NCI-H1105 treated with DMSO at 0.1 percent for 48 hours (cell line): ENCODE results near the gene NKAIN2.
A peak's percentile ranks its signal among the peaks of the same experiment; 100 is the strongest.

Experiments used
- DNase-seq: peaks from one replicate; lab custom pipeline; 2025; lab: John Stamatoyannopoulos, UW

NKAIN2 gene

DNA sequence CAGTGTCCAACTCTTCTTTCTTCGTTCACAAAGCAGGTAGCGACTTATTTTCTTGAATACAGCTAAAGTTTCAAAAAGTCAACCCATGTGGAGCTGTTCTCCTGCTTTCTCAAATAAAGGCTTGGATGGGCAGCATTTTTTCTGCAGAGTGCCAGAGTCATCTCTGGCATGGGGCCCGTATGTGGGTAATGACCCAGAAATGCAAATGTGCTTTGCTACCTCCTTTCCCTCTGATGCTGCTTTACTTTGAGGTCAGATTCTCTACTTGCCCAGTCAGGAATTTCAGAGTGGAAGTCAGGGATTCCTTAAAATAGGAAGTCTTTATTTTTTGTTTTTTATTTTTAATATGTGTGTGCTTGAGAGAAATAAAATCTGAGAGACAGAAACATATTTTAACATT, 4.9 kb downstream of the NKAIN2 start:
- peak; percentile 92 for DNase-seq

DNA sequence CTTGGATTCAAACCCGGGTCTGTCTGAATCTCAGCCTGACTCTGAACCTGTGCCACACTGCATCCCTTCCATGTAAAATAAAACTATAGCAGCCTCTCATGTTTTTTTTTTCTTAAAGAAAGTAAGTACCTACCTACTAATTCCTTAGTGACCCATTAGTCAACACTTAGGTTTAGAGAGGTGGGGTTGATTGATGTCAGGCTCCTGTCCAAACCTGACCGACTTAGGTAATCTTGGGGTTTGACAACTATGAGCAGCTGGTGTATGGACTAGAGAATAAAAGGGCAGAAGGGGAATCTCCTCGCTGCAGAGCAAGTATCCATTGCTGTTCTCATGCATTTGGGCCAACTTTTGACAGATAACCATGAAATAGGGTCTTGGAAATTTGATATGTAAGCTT, 6.5 kb downstream of the NKAIN2 start:
- DNase-seq: peak; percentile 67

DNA sequence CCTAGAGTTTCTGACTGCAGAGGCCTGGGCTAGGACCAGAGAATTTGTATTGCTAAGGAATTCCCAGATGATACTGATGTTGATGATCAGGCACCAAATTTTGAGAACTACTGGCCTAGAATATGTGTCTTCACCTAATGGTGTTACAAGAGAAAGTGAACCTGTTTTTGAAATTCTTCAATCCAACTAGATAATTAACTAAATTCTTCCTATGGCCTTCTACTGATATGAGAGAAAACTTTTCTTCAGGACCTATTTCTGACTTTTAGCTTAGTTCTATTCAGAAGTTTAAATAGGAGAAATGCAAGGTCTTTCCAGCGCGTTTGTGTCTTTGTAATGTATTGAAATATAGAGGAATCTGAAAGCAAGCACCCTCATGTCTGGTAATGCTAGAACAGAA, 7.3 kb downstream of the NKAIN2 start:
- no peak for DNase-seq

DNA sequence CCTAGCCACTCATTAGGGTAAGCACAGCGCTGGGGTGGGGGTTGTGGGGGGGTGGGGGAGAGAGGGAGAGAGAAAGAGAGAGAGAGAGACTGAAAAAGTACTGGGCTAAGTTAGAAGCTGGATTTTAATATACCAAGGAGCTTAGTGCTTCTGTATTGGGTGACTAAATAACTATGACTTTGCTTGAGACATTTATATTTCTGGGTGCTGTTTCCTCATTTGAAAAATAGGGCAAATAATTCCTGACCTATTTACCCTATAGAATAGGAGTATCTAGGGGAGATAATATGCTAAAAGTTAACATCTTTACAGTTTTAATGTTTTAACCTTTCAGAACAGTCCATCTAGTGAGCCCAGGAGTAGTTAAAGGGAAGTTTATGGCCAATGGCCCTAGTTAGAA, 7.7 kb downstream of the NKAIN2 start:
- peak; percentile 28 for DNase-seq

DNA sequence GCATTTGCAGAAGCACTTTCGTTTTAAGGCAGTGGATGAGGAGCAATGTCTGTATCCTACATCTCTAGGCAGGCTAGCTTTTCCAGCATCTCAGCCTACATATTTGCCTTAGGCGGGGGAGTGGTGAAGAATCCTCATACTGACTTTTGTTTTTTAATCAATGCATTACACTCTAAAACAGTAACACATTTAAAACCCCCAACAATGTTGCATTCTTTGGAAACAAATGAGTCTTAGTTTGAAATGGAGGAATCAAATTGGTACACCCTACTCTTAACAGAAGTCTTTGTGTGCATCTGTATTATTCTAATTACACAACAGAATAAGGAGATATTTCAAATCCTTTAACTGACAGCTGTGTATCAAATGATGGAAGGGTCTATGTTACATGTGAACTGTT, 9.0 kb downstream of the NKAIN2 start:
- DNase-seq: no peak

DNA sequence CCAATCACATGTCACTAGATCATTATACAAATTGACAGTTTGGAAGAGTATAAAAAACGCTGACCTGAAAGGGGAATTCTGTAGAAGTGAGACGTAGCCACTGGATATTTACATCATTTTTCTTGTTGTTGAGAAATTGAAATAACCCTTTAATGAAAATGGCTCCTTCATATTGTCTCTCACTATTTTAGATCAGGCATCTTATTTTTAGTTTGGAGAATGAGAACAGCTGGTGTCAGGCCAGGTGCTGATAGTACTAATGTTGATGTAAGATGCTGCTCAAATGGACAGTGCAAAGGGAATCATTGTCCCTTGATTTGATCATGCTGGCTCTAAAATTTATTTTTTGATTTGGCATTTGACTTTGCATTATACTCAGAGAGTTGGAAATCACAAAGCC, 17.4 kb downstream of the NKAIN2 start:
- DNase-seq: no peak

DNA sequence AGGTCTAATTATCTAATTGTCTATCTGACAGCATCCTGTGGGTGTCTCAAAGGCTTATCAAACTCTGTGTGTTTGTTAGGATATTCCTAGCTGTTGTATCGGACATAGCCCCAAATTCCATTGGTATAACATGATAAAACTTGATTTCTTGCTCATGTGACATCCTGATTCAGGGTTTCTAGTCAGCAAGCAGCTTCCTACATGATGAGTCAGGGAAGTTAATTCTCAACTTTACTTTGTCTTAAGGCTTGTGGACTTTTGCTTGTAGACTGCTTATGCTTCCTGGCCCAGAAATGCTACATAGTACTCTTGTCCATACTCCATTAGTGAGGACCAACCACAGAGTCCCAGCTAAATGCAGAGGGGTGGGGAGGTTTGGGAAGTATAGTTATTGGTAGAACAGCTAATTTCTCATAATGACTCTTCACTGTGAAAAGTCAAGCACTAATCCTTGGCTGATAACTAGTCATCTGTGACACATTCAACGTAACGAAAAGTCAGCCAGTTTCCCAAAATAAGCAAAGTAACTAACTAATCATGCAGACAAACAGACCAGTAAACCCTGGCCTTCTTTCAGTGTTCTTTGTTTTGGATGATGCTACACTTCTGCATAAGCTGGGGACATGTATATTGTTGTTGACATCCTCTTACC, 25.8 kb downstream of the NKAIN2 start:
- DNase-seq: no peak

DNA sequence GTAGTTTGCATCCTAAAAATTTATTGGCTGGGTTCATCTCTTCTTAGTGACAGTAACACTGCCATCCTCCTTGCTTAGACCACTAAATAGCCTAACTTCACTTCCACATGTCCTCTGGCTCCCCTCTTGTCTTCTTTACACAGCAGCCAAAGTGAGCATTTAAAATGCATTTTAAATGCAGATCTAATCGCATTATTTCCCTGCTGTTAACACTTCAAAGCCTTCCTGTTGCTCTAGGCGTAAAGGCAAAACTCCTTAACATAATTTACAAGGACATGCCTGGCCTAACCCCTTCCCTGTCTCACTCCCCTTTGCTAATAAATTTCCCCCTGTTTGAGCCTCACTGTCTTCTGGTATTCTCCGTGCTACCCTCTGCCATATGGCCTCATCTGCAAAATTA, 26.5 kb downstream of the NKAIN2 start:
- no peak for DNase-seq

DNA sequence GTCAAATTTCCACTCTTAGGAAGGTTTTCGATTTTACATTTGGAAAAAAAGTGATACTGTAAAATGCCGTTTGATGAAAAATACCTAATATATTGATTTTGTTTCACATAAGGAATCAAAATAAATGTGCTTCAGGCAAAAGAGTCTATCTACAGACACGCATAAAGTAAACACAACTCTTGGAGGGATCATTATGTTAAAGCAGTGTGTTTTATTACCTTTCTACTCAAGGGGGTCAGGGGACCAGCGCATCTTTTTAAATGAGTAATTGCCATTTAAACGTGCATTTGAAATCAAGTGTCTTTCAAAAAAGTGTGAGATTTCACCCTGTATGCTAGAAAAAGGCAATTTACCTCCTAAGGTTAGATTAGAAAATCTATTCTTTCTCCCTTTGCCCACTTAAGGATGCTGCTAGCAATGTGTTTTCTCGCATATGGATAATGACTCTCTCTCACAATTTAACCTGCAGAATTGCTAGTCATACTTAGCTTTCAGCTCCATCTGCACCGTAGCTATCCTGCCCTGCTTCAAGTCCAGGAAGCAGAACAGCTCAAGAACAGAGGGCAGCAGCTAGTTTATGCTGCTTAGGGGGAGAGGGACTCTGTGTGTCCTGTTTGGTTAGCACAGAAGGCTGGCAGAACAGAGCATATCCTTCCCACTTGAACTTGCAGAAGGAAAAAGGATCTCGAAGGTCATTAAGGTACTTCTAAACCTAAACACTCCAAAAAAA, 35.0 kb downstream of the NKAIN2 start:
- DNase-seq: peak; percentile 68

DNA sequence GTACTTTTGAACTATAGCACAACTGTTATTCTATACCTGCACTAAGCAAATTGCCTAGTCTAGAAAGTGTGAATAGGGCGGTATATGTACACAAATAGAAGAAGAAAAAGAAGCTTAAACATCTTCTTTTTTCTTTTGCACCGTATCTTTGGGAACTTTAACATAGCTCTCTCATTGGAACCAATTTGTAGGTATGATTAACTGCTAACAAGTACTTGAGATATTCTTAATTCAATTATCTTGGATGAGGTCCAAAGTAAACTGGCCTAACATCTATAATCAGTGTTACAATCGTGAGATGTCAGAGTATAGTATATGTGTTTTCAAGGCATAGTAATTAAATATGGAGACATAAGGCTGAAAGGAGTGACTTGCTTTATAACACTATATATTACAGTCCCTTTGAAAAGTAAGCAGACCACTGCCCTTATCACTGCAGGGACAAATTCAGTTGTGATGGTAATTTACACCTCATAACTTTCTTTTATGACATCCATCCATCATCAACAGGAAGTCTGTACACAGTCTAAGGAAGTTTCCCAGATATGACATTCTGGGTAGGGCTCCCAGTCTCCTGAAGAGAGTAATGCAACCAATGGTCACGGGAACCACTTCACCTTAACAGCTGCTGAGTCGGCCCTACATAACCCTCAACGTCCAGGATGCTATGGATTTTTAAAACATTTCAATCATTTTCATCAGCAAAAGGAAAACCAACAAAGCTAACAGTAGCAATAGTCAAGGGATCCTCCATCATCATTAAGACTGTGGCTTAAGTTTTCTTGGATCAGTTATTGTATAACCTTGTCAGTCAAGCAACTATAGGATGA, 37.6 kb downstream of the NKAIN2 start:
- DNase-seq: peak; percentile 98

DNA sequence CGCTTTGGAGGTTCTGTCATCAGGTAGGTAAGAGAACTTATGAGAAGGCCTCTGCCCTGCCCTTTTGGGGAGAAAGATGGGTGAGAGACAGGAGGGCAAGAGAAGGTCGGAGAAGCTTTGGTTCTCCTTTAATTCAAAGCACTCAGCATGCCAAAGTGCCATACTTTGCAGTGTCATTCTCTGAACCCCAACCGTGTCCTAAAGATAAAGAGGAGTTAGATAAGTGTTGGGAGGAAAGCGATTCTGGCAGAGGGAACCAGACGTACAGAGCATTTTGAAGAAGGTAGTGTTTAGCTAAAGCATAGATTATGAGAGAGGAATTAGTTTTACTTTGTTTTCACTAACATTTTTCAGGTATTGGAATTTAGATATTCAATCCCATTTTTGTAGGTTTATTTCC, 40.3 kb downstream of the NKAIN2 start:
- no peak for DNase-seq

DNA sequence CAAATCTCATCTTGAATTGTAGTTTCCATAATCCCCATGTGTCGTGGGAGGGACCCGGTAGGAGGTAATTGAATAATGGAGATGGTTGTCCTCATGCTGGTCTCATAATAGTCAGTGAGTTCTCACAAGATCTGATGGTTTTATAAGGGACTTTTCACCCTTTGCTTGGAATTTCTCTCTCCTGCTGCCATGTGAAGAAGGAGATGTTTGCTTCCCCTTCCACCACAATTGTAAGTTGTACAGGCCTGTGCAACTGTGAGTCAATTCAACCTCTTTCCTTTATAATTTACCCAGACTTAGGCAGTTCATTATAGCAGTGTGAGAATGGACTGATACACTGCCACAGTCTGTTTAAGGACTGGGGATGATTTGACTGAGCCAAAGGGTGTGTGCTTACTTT, 44.7 kb downstream of the NKAIN2 start:
- DNase-seq: no peak

DNA sequence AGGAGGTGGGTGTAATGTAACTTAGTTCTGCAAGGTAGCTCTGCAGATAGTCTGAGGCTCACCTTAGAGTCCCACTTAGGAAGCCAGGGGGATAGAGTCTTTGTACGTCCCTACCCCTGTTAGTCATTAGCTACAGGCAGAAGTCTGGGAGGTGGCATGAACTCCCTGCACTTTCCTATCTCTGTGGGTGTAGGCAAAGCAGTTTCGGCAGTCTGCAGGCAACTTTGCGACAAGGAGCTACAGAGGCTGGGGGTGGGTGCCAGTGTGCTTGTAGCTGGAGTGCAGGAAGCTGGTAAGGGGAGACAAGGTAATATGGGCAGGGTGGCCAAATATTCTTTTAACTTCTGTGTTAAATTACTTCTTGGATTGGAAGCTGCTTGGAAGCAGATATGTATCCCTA, 45.7 kb downstream of the NKAIN2 start:
- DNase-seq: no peak

DNA sequence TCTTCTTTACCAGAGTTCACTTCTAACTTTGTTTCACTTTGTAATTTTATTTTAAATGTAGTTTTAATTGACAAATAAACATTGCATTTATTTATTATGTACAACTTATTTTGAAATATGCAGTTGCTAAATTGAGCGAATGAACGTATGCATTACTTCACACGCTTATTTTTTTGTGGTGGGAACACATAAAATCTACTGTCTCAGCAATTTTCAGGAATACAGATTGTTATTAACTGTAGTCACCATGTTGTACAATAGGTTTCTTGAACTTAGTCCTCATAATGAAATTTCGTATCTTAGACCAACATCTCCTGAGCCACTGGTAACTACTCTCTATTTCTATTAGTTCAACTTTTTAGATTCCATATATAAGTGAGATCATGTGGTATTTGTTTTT, 46.9 kb downstream of the NKAIN2 start:
- DNase-seq: no peak

DNA sequence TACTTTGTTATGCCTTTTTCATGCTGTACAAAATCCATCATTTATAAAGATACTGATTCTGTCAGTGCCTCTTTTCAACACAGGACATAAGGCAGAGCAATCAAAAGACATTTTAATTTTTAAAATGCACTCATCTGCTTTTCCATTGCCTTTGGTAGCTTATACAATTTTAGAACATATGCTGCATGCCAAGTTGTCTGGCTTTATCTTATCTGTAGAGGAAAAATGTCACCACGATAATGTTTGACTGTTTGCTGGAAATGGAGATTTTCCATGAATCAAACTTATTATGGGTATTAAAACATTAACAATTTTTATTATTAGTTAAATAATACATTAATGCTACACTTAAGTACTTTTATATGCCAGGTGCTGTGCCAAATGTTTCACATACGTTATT, 50.5 kb downstream of the NKAIN2 start:
- no peak for DNase-seq

DNA sequence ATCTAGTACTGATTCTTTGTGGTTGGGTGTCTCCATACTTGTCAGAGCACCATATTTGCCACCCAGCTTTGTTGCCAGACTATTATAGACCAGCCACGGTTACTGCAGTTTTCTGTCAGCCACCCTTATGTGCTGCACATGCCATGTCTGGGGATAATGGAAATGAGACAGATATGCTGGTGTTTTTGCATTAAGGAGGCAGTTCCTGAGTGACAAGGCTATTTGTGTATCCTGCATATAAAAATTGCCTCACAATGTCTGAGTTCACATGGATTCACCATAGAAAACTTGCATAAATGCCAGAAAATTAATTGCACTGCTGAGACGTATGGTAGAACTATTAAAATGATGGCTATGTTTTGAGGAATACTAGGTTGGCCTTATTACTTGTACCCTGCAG, 51.8 kb downstream of the NKAIN2 start:
- no peak for DNase-seq

DNA sequence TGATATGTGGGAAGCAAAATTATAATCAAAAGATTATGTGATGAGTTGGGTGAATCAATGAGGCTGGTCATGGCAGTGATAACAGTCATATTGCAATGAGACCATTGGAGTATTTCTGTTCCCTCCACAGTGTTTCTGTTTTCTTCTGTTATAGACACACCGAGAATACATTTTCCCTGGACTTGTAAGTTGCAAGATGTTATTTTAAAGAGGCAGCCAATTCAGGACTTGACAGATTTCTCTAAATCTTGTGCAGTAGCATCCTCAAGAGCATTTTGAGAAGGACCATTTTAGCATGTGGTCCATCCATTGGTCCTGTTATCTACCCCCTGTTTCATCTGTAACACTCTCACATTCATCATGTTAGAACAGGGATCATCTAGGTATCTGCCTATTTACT, 55.6 kb downstream of the NKAIN2 start:
- DNase-seq: no peak

DNA sequence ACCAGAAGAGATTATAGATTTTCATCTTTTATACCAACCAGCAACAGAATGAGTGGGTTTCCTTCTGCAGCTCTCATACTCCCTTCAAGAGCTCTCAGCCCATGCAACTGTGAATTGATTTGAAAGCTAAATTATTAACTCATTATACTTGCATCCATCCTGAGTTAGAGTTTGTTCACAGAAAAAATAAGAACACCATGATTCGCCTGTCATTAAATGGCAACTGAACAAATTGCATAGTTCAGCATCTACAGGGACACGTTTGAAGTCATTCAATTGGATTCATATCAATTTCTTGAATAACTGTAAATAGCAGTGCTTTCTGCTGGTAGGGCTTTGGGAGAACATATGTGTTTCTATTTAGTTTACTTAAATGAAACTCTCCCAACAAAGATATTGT, 65.7 kb downstream of the NKAIN2 start:
- DNase-seq: no peak

DNA sequence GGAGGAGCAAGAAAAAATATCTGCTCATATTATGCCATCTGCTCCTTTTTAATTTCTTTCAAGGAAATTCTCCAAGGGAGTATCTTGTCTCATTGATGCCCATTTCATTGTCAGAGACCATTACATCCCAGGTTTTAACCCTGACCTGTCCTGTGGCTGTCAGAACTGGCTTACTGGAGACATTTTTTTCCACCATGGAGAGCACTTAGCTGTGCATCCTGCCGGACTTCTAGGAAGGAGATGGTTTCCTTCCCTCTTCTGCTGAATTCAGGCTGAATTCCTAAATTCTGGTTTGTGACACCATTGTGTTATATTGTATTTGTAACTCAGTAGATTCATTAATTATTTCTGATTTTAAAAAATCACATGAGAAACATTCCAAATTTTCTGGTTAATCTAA, 70.3 kb downstream of the NKAIN2 start:
- DNase-seq: no peak

DNA sequence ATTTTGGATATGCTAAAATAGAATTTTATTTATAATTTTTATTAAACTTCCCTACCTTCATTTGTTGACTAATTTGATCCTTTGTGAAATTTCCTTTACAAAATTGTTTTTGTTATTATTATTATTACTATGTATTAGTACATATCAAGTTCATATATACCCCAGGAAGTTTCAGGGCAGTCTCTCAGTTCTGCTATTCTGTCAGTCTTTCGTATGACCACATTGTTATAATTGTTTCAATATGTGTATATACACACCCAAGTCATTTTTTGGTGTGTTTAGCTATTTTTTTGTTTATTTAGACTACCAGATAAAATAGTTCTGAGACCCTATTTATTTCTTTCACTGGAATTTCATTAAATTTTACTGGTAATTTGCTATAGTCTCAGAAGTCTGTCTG, 72.1 kb downstream of the NKAIN2 start:
- no peak for DNase-seq

DNA sequence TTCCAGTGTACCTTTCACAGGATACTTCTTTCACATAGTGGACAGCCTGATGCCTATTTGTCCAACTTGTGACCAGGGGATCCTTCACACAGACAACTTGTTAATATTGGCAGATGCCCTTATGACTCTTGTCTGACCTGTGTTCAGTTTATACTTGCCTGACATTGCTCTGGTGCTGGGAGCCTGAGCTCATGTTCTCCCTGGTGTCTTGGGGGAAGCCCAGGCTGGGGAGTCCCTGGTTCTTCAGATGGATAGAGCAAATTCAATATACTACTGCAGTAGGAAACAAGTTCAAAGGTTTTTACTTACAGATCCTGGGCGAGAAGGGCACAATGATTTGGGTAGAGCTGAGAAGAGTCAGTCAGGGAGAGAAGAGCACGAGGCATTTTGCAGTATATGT, 76.1 kb downstream of the NKAIN2 start:
- DNase-seq: no peak

DNA sequence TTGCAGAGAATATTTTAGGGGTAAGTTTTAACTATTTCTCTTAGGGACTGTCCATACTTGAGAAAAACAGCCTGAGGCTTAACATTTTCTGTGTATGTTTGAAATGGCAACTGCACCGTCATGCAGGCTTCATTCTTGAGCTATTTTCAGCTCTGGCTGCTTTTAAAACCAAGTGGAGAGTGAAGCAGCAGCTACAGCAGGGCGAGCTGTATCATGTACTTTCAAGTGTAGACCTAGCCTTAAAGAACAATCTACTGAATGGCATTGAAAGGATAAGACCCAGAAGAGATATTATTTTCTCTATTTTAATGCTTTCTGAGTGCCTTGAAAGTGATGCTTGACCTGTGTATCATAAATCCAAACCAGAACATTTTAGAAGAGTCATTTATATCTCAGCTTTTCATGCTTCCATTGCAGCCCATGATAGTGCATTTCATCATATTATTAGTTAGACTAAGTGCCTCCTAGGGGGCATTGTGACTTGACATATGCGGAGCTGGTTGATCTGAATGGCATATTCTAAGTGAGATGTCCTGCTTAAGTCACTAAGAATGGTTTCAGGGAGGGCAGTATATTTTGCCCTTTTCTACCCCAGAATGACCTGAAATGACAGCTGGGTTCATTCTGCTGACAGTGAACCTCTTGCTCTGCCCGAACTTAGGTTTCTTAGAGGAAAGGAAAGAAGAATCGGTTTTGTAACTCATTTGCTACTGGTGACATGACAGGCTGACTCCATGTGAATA, 85.3 kb downstream of the NKAIN2 start:
- DNase-seq: peak; percentile 36
